H1 (cell line): ENCODE results near the gene FOXJ2. TPM values are rescaled to one million over a fixed set of nuclear protein-coding genes. Genes with fewer than 3 reads are reported as not detected.

Source experiments
- CTCF ChIA-PET: fragments of 300-600 bp; sonication (Branson Sonifier 250); formaldehyde crosslinking; loops from one replicate; lab custom pipeline; 2021; ENCODE audit not compliant: partially characterized antibody; lab: Charles Lee
- POLR2A ChIA-PET: fragments of 300-600 bp; sonication (Branson Sonifier 250); formaldehyde crosslinking; loops from one replicate; lab custom pipeline; 2021; ENCODE audit warnings: inconsistent platforms; ENCODE audit not compliant: partially characterized antibody; lab: Charles Lee
- DNase-seq, 2 experiments: peaks; one replicate each; pipeline versions ENCODE4 v3.0.0 to v3.0.0-alpha.2; 2010 to 2022; ENCODE audit warnings: low spot score in 2 of 2, low read depth in 1 of 2, mixed read lengths in 1 of 2
- FAIRE-seq: peaks from 2 replicates; lab custom pipeline; 2011; peaks lifted over from hg19 to GRCh38; lab: Jason Lieb, UNC
- H2AFZ ChIP-seq: 2 replicates; pipeline ENCODE4 v1.8.1; 2012; ENCODE audit warnings: low read length, inconsistent platforms
- H2AK5ac ChIP-seq: 2 replicates; pipeline ENCODE4 v1.6.1; 2013; ENCODE audit warnings: low read depth, low read length
- H2BK120ac ChIP-seq: replicated peaks from 2 replicates; pipeline ENCODE3; 2013; ENCODE audit warnings: low read depth, low read length, inconsistent platforms
- H2BK12ac ChIP-seq: 2 replicates; pipeline ENCODE4 v1.6.1; 2013; ENCODE audit warnings: low read depth, low read length
- H2BK15ac ChIP-seq: 2 replicates; pipeline ENCODE4 v1.6.1; 2013; ENCODE audit warnings: low read length
- H2BK20ac ChIP-seq: 2 replicates; pipeline ENCODE4 v1.6.1; 2013; ENCODE audit warnings: low read length
- H2BK5ac ChIP-seq: 2 replicates; pipeline ENCODE4 v1.6.1; 2013; ENCODE audit warnings: low read depth, low read length
- H3K14ac ChIP-seq: 2 replicates; pipeline ENCODE4 v1.6.1; 2013; ENCODE audit warnings: inconsistent platforms; ENCODE audit not compliant: insufficient read length
- H3K18ac ChIP-seq: 2 replicates; pipeline ENCODE4 v1.6.1; 2013; ENCODE audit warnings: low read length; ENCODE audit errors: extremely low read depth
- H3K23ac ChIP-seq: 2 replicates; pipeline ENCODE4 v1.6.1; 2013; ENCODE audit warnings: inconsistent platforms; ENCODE audit not compliant: insufficient read length
- H3K23me2 ChIP-seq: 2 replicates; pipeline ENCODE4 v1.6.1; 2013; ENCODE audit warnings: low read depth, low read length
- H3K27ac ChIP-seq: 2 replicates; pipeline ENCODE4 v1.6.1; 2011; ENCODE audit warnings: low read depth, low read length, inconsistent platforms
- H3K27me3 ChIP-seq, 4 experiments: replicated peaks in 1 of 4; 1 replicate in 1 of 4; 2 replicates in 3 of 4; pipeline versions ENCODE4 v1.6.1 to v1.8.1; 2011 to 2013; ENCODE audit warnings: low read length in 3 of 4, mild to moderate bottlenecking in 3 of 4, inconsistent platforms in 2 of 4, mixed read lengths in 2 of 4, moderate library complexity in 1 of 4; ENCODE audit not compliant: control insufficient read depth in 3 of 4, insufficient read depth in 3 of 4; ENCODE audit errors: extremely low read depth in 1 of 4
- H3K36me3 ChIP-seq, 4 experiments: 2 replicates each; pipeline versions ENCODE4 v1.6.1 to v1.8.1; 2011 to 2013; ENCODE audit warnings: mild to moderate bottlenecking in 4 of 4, low read length in 3 of 4, moderate library complexity in 2 of 4, control low read depth in 1 of 4, inconsistent platforms in 1 of 4; ENCODE audit not compliant: insufficient read depth in 4 of 4, control insufficient read depth in 2 of 4
- H3K4ac ChIP-seq: replicated peaks from 2 replicates; pipeline ENCODE3; 2013; ENCODE audit warnings: low read length, low read depth, mixed read lengths, inconsistent platforms; ENCODE audit not compliant: insufficient read length
- H3K4me1 ChIP-seq, 4 experiments: replicated peaks in 1 of 4; 1 replicate in 1 of 4; 2 replicates in 3 of 4; pipeline versions ENCODE4 v1.6.1 to v1.8.1; 2011 to 2013; ENCODE audit warnings: low read length in 3 of 4, inconsistent platforms in 2 of 4, mixed read lengths in 1 of 4; ENCODE audit not compliant: insufficient read depth in 4 of 4, control insufficient read depth in 3 of 4
- H3K4me2 ChIP-seq, 2 experiments: 2 replicates each; pipeline versions ENCODE4 v1.6.1 to v1.8.1; 2011 to 2013; ENCODE audit warnings: low read depth in 2 of 2, low read length in 2 of 2, control low read depth in 1 of 2, inconsistent platforms in 1 of 2, mild to moderate bottlenecking in 1 of 2; ENCODE audit not compliant: insufficient read depth in 1 of 2
- H3K4me3 ChIP-seq, 4 experiments: fragments of 200-600, 300-600 bp in 1 of 4; sonication (generic), shearing (Covaris generic), sonication (Bioruptor Twin) in 1 of 4; 2 replicates each; pipeline versions ENCODE4 v1.5.1 to v1.8.1; 2011 to 2016; ENCODE audit warnings: low read length in 4 of 4, low read depth in 3 of 4, control low read depth in 2 of 4, inconsistent platforms in 2 of 4, mild to moderate bottlenecking in 2 of 4, mixed read lengths in 1 of 4, moderate library complexity in 1 of 4; ENCODE audit not compliant: insufficient read depth in 2 of 4; ENCODE audit errors: extremely low read depth in 1 of 4
- H3K56ac ChIP-seq: replicated peaks from 2 replicates; pipeline ENCODE3; 2013; ENCODE audit warnings: low read depth, mild to moderate bottlenecking, mixed read lengths, low read length, inconsistent platforms; ENCODE audit not compliant: insufficient read length
- H3K79me1 ChIP-seq: 2 replicates; pipeline ENCODE4 v1.6.1; 2013; ENCODE audit warnings: low read depth, low read length, control low read depth
- H3K79me2 ChIP-seq, 2 experiments: 2 replicates each; pipeline versions ENCODE4 v1.6.1 to v1.8.1; 2012 to 2013; ENCODE audit warnings: low read length in 2 of 2, mild to moderate bottlenecking in 2 of 2, inconsistent platforms in 1 of 2; ENCODE audit not compliant: insufficient read depth in 2 of 2, control insufficient read depth in 1 of 2
- H3K9ac ChIP-seq, 4 experiments: replicated peaks in 1 of 4; 1 replicate in 1 of 4; 2 replicates in 3 of 4; pipeline versions ENCODE4 v1.6.1 to v1.8.1; 2011 to 2013; ENCODE audit warnings: low read depth in 3 of 4, low read length in 3 of 4, control low read depth in 2 of 4, mild to moderate bottlenecking in 2 of 4, moderate library complexity in 2 of 4, inconsistent platforms in 1 of 4; ENCODE audit errors: extremely low read depth in 1 of 4
- H3K9me3 ChIP-seq, 2 experiments: 2 replicates each; pipeline versions ENCODE4 v1.6.1 to v1.8.1; 2012 to 2013; ENCODE audit warnings: mild to moderate bottlenecking in 2 of 2, moderate library complexity in 2 of 2, control low read depth in 1 of 2, inconsistent platforms in 1 of 2, low read depth in 1 of 2, low read length in 1 of 2, mixed read lengths in 1 of 2; ENCODE audit not compliant: insufficient read depth in 2 of 2
- H4K20me1 ChIP-seq, 2 experiments: replicated peaks in 1 of 2; 2 replicates each; pipeline versions ENCODE3 to v1.8.1; 2011 to 2013; ENCODE audit warnings: inconsistent platforms in 2 of 2, low read length in 2 of 2, mild to moderate bottlenecking in 1 of 2; ENCODE audit not compliant: insufficient read depth in 2 of 2, control insufficient read depth in 1 of 2
- H4K5ac ChIP-seq: 2 replicates; pipeline ENCODE4 v1.6.1; 2013; ENCODE audit warnings: low read length, low read depth, mixed read lengths, inconsistent platforms; ENCODE audit not compliant: insufficient read length
- H4K8ac ChIP-seq: 2 replicates; pipeline ENCODE4 v1.8.0; 2013; ENCODE audit warnings: mild to moderate bottlenecking, moderate library complexity, low read length, inconsistent platforms; ENCODE audit not compliant: insufficient read depth; ENCODE audit errors: extremely low read depth
- H4K91ac ChIP-seq: replicated peaks from 2 replicates; pipeline ENCODE3; 2013; ENCODE audit warnings: low read length, mixed read lengths, inconsistent platforms; ENCODE audit not compliant: insufficient read length
- BACH1 ChIP-seq: IDR thresholded peaks from 2 replicates; pipeline ENCODE4 v1.6.1; 2012; ENCODE audit warnings: low read length, improper control_type of control experiment
- BCL11A ChIP-seq, 2 experiments: IDR thresholded peaks; one replicate each; pipeline ENCODE4 v1.6.1; 2011; ENCODE audit warnings: low read depth in 2 of 2, low read length in 2 of 2, mild to moderate bottlenecking in 2 of 2
- CBX8 ChIP-seq: fragments of 300-800, 300-1000 bp; sonication (generic); IDR thresholded peaks from 2 replicates; pipeline ENCODE4 v1.7.1; 2016; ENCODE audit warnings: low read depth, low read length, borderline replicate concordance
- CEBPB ChIP-seq: IDR thresholded peaks from 2 replicates; pipeline ENCODE4 v1.6.1; 2012; ENCODE audit warnings: low read depth, low read length
- CHD2 ChIP-seq: IDR thresholded peaks from 2 replicates; pipeline ENCODE4 v1.6.1; 2012; ENCODE audit warnings: low read length, improper control_type of control experiment
- GTF2F1 ChIP-seq: IDR thresholded peaks from 2 replicates; pipeline ENCODE4 v1.6.1; 2012; ENCODE audit warnings: low read depth, low read length, improper control_type of control experiment, borderline replicate concordance
- HDAC6 ChIP-seq: IDR thresholded peaks from one replicate; pipeline ENCODE4 v1.7.1; 2012; ENCODE audit warnings: low read depth, mild to moderate bottlenecking, inconsistent platforms, low read length, moderate library complexity
- JUN ChIP-seq: IDR thresholded peaks from 2 replicates; pipeline ENCODE4 v1.6.1; 2011; ENCODE audit warnings: low read depth, mild to moderate bottlenecking, improper control_type of control experiment, low read length
- MAFK ChIP-seq: IDR thresholded peaks from 2 replicates; pipeline ENCODE4 v1.6.1; 2012; ENCODE audit warnings: low read depth, mild to moderate bottlenecking, improper control_type of control experiment, low read length
- MAX ChIP-seq: IDR thresholded peaks from 2 replicates; pipeline ENCODE4 v1.6.1; 2012; ENCODE audit warnings: inconsistent platforms
- RAD21 ChIP-seq, 2 experiments: IDR thresholded peaks in 1 of 2; conservative IDR thresholded peaks in 1 of 2; 2 replicates each; pipeline ENCODE4 v1.6.1; 2011; ENCODE audit warnings: low read depth in 2 of 2, low read length in 2 of 2, improper control_type of control experiment in 1 of 2, inconsistent platforms in 1 of 2, mild to moderate bottlenecking in 1 of 2, moderate library complexity in 1 of 2
- SRF ChIP-seq: IDR thresholded peaks from 2 replicates; pipeline ENCODE4 v1.6.1; 2011; ENCODE audit warnings: mild to moderate bottlenecking, low read depth, low read length, moderate library complexity
- TAF7 ChIP-seq: optimal IDR thresholded peaks from 2 replicates; pipeline ENCODE3; 2011; ENCODE audit warnings: low read depth, mild to moderate bottlenecking, inconsistent platforms, low read length, moderate library complexity, borderline replicate concordance
- TEAD4 ChIP-seq: IDR thresholded peaks from 2 replicates; pipeline ENCODE4 v1.6.1; 2012; ENCODE audit warnings: low read depth, low read length, inconsistent platforms, mixed read lengths
- polyA plus RNA-seq, 7 experiments: library from polyadenylated mRNA; depleted of rRNA in 3 of 7; stranded (reverse) in 5 of 7; unstranded in 2 of 7; fragments of >200 nt in 5 of 7; fragments of 200-250 nt in 2 of 7; gene quantifications; 1 replicate in 5 of 7; 2 replicates in 1 of 7; 4 replicates in 1 of 7; pipeline versions ENCODE4 v1.2.1 to v1.2.3, GENCODE V29; 2011 to 2013; ENCODE audit warnings: missing spikeins in 2 of 7, mixed read lengths in 2 of 7
- total RNA-seq: library from RNA; stranded (reverse); fragmentation: NEBNext Ultra II Directional; extraction: Animal tissue kit (Norgen Biotek cat#: 25700); gene quantifications from 2 replicates; pipeline ENCODE4 v1.2.1, GENCODE V29; 2021

The FOXJ2 gene
- total and polyA plus RNA-seq, 2 of the 8 experiments (the other 6 are each of a cell fraction or from before 2014, with no cell fraction given), result 4.2 to 9.3 TPM

- Histone ChIP-seq H3K23ac (no peak overlapping the region), H3K23me2 (no peaks in the 10 kb centered on the region), H3K9me3 (no peaks in the 10 kb centered on the region), H3K79me2 (no peaks in the 10 kb centered on the region), H4K91ac (no peak overlapping the region), H2BK15ac (no peak overlapping the region), H2BK120ac (no peak overlapping the region), H3K4me2 (no peak overlapping the region), H3K4me1 (no peaks in the 10 kb centered on the region), H2BK5ac (no peak overlapping the region), H2AK5ac (no peak overlapping the region), H3K56ac (no peak overlapping the region), H3K9ac (no peak overlapping the region), H3K27ac (no peak overlapping the region), H3K36me3 (no peaks in the 10 kb centered on the region), H2AFZ (no peak overlapping the region), H3K4ac (no peak overlapping the region), H3K14ac (no peak overlapping the region), H3K27me3 (no peaks in the 10 kb centered on the region), H4K5ac (no peak overlapping the region), H3K79me1 (no peaks in the 10 kb centered on the region), H3K4me3 (no peak overlapping the region), H4K20me1 (no peaks in the 10 kb centered on the region), H2BK20ac (no peak overlapping the region), H2BK12ac (no peak overlapping the region), H3K18ac (no peak overlapping the region), H4K8ac (no peak overlapping the region)
- POLR2A ChIA-PET, result no interaction called here
- no peak for FAIRE-seq
- no peak for DNase-seq
- CTCF ChIA-PET, result interaction anchor here (0.9 to 11.1 kb wide), 4 partner anchors 9 to 345 kb away, joined by 3 to 146 read pairs (median 8); no protein-coding TSS in a partner anchor
- TF ChIP-seq CBX8 (no peak), BCL11A (IDR thresholded peaks at IDR 0.05; ENCODE audit: low read depth in 2 of 2, low read length in 2 of 2) (no peak), JUN (no peak), TEAD4 (no peak), BACH1 (no peak), CEBPB (no peak), CHD2 (no peak), RAD21 (IDR thresholded peaks at IDR 0.05 in 1 of 2, conservative IDR thresholded peaks at IDR 0.05 in 1 of 2; ENCODE audit: low read depth in 2 of 2, low read length in 2 of 2) (no peak), SRF (no peak), GTF2F1 (no peak), HDAC6 (no peak), MAFK (no peak), MAX (no peak), TAF7 (no peak)
Observed at GRCh38 chr12:8069582-8069981, 37.1 kb downstream of the FOXJ2 start.
